HG02588 (cell line): ENCODE results near the gene PRKCH.

Experiments used
- ATAC-seq: cut with Tn5 transposase; IDR thresholded peaks from one replicate; pipeline ENCODE4 v1.9.1; 2021; ENCODE audit warnings: mild to moderate bottlenecking, moderate library complexity; ENCODE audit not compliant: unreplicated experiment

PRKCH gene

DNA sequence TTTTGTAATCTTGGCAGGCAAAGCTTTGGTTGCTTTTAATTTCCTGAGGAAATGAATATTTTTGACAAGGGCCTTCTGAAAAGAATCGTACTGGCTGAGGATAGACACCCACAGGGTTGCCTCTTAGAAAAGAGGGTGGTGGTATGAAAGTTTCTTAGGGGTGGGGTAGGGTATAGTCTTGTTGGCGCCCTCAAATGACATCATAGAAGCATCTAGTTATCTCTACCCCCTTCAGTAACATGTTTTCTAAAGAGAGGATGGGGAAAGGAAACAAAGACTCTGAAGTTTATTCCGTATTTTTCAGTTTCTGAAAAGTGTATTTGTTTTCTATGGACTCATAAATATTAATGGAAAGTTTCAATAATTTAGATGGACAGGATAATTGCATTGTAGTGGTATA is 13.7 kb downstream of the PRKCH start:
- ATAC-seq: no peak

DNA sequence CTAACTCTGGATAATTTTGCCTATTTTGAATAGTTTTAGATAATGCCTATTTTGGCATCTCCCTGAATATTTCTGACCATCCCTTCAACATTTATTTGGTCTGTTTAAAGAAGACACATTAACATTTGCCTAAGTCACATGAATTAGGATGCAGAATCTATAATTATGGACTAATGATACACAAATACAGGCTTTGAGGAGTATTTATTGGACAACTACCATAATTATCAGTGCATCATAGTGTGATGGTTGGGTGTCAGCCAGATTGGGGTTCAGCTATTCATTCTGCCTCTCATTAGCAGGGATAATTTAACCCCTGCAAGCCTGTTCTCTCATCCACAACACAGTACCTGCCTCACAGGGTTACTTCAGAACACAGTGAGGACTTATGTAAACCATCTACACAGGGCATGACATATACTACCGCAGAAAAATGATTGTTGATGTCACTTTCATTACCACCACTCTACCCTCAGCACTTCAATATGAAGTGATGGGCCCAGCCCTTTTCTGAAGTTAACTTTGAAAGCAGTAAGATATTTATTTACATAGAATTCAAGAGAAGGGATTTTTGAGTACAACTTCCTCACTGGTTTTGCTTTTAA is 14.4 kb downstream of the PRKCH start:
- no peak for ATAC-seq

DNA sequence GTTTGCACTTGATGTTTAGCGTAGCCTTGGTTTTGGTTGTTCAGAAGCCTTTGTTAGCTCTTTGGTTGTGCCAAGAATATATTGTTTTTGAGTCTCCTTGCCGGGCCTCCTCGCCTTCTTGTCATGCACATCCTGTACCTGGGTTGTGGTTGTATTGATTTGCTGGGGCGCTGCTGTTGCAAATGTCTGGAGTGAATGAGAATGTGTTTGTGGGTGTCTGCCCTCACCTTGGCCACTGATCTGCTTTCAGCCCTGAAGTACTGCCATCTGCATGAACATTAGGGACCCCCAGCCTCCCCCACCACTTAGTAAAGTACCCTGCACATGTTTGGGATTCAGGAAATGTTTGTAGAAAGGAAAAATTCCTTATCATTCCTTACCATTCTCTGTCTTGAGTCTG is 16.5 kb downstream of the PRKCH start:
- no peak for ATAC-seq

DNA sequence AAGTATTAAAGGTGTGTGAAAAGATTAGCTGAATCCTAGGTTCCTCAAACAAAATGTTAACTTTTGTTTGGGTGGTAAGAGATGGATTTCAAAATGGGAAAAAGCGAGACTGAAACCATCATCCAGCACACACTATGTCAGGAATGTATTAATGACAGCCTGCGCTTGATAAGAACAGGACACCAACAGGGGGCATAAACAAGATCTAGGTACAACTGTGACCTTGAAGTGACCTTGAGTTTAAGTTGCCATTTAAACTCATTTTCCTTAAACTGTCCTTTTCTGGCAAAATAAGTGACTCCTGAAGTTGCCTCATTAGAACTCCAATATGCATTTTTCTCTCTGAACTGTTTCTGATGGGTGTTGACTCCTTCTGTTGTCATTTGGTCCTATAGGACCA is 17.1 kb downstream of the PRKCH start:
- no peak for ATAC-seq

DNA sequence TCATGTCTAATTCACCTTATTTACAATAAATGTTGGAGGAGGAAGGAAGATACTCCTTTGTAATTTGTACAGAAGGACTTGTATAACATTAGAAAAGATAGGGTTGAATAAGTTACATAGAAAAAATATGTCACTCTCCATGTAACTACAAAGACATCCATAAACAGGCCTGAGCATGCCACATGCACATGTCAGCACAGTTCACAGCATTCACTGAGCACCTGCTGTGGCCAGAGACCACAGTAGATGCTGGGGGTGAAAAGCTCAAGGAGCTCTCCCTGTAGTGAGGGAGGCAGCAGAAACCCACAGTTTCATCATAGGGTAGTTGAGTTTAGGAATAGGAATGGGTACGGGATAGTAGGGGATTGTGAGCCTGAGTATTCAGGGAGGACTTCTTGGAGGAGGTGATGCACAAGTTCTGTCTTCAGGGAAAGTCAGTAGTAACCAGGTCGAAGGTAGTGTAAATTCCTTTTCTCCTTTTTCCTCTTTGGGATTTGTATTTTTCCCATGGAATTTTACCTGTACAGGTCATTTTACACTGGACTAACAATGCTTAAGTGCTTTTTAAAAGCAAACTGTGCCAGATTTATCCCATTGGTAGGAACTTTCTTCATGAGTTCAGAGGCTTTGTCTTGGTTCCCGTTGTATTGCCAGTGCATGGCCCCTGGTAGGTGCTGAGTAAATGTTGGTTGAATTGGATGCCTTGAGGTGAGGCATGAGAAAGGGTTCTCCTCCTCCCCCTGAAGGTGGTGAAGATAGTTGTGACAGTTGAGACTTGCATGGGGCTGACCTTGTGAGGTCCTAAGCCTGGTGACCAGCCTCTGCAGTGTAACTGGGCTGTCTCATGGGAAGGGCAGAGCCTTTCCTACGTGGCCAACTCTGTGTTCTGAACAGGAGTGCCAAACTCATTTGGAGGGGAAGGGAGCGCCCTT is 20.2 kb downstream of the PRKCH start:
- no peak for ATAC-seq

DNA sequence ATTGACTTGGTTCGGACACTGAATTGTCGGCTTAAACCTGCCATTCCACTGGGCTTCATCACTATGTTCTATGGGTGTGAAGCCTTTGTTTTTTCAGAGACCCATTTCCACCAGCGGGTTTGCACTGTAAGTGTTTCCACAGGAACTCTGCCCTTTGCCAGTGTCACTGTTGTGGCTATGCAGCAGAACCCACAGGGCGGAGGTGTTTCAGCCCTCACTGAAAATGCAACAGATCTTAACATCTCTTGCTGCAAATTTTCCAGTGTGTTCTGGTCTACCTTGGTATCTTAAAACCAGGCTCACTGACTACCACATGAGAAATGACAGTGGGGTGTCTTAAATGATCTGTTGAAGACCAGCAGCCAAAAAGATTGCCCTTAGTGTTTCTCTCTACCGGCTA is 21.1 kb downstream of the PRKCH start:
- ATAC-seq: no peak

DNA sequence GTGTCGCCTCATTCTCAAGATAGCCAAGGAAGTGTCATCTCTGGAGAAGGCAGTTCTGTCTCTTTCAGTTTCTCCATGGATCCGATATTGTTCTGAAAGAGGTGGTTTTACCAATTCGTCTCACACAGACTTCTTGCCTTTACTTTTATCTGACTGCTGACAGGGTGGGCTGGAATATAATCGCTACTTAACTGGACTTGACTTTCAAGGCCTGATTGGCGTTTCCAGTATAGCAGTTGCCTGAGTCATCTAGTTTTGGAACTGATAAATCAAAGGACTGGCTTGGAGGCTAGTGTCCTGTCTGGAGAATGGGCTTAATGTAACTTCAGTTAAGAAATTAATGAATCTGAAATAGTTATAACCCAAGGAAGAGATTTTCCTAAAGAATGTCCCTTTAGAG is 21.6 kb downstream of the PRKCH start:
- no peak for ATAC-seq

DNA sequence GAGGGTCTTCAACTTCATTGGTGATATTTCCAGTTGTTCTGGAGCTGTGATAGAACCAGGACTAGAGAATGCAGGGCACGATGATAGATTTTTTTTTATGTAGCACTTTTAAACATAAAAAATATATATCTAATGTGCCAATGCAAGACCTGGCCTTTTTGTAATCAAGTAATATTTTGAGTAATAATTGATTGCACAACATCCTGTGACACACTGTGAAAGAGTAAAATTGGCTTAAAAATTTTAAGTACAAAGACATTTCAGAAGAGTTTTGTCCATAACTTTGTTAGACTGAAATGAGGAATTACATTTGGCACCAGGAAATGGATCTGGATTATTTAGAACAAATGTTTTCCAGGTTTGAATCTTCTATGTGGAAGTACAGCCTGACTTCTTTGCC is 22.1 kb downstream of the PRKCH start:
- ATAC-seq: no peak

DNA sequence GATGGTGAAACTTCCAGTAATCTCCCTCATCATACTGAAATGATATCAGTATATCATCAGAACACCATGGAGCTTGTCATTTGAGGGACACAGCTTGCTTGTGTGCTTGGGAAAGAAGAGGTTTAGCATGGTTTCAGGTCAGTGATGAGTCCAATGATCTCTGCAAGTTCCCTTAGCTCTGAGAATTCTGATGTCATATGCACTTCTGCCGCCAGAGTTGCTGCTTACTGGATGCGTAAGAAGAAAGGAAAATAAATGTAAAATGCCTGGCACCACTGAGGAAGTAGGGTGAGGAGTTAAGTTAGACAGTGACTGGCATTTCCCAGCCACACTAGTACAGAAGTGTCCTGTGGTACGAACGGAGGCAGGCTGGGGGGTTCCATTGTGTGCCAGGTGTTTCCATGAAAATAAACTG is 22.6 kb downstream of the PRKCH start:
- no peak for ATAC-seq

DNA sequence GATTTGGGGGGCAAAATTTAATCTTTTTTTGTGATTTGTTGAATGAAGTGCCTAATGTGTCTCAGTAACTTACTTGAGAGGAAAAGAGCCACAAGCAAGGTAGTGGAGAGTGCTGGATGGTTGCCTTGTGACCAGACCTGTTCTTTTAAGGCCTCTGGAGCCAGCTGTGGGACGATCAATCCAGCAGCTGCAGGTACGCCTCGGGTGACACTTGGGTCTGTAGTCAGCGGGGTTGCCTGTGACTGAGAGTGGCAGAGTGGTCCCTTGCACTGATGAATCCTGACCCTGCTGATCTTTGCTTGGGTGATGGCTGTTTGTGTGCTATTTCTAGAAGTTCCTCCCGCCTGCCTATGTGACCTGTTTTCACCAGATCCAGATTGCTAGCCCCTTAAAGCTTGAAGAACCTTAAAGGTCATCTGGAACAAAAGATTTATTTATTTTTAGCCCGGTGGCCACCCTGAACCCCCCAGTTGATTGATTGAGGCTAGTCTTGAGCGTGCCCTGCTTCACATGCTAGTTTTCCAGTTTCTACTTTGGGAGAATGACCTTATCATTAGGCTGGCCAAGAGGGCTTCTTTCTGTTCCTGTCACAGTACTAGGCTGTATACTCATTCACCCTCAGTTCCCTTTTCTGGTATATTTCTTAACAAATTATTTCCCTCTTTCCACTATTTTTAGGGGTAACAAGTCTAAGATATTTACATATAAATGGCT is 23.2 kb downstream of the PRKCH start:
- ATAC-seq: no peak

DNA sequence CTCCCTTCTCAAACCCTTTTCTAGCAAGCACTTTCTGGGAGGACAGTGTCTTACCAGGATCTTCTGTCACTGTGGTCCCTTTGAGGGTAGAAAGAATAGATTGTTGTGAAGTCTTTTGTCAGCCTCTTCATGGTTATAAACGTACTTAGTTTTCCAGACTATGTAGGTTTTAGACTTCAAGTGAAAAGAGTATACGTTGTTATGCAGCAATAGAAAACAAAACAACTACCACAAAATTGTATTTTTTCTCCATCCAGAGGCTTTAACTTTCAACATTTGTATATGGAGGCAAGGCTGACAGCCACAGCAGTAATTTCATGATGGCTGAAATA is 23.7 kb downstream of the PRKCH start:
- ATAC-seq: no peak

DNA sequence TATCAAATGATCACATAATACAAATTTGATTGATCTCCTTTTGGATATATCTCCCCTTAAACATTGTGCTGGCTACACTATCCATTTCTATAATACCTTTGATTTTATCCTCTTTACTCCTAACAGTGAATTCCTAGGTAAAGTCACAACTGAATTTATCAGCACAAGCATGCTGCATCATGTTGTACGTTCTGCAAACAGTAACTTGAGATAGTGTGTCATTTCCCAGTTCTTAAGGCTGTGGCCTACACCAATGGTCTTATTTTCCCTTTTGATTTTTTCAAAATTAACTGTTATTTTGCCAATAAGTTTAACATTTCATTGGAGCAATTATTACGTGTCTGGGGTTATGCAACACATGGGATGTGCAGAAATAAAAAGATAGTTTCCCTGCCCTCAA is 24.8 kb downstream of the PRKCH start:
- no peak for ATAC-seq

DNA sequence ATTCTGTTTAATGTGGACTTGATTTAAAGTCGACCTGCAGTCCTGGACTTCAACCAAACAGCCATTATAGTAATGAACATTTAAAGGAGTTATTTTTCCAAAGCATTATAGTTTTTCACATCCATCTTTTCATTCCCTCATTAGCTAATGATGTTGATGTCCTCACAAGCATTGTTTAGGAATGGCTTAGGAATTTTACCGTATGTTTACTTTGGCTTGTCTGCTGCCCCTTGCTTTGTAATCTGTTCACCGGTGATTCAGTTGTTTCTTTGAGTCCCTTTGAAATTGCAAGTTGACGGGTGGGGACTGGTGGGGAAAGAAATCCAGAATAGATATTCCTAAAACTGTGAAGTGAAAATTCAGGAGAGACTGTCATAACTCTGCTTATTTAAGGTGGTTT is 25.4 kb downstream of the PRKCH start:
- ATAC-seq: no peak

DNA sequence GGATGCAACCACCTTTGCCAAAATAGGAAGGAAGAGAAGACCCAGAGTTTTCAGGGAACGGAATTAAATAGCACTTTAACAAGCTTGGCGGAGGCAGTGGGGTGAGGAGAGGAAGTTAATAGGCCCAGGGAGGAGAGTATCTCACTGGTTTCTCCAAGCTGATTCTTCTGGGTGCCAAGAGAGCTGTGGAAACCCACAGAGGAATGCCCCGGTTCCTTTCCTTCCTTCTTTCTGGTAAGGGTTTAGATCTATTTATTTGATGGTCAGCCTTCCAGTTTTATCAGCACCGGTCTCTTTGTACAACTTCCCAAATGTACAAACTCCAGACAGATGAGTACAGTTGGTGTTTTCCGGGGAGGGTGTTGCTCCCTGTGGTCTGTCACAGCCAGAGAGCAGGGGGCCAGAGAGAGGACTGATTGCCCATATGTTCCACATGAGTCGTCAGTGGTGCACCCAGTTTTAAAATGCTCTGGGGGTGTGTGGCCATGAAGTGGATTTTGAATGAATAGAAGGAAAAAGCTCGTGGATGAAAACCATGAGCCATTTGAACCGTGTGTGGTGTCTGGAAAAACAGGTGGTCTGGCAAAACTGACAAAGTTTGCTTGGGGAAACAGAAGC is 26.6 kb downstream of the PRKCH start:
- no peak for ATAC-seq

DNA sequence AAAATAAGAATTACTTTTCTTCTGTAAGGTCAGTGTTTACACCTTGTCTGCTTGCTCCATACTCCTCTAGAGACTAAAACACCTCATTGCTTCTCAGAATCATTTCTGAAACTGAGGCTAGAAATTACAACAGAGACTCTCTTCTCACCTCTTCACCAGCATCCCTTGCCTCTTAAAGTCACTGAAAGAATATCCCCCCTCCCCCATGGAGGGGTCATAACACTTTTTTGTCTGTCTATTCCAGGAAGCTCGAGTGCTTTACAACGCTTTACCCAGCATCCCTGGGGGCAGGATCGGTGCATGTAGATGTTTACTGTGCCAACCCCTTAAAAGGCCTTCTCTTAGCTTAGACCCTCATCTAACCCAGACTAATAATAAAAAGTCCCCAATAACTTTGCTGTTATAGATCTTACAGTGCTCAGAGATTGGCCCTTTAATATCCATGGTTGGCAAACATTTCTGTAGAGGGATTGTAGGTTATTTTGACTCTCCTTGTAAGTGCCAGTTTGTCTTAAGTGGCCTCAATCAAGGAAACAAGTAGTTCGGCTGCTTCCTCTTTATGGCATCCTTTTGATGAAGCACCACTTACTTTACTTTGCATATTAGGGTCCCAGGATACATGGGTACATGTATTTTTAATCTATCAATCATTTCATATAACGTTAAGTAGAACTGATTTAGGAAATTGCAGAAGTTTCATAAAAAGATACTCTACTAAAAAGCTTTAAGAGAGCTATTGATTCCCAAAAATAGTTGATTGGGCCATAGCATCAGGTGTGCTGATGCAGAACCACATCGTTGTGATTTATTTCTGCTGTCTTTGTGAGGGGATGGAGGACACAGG is 29.3 kb downstream of the PRKCH start:
- no peak for ATAC-seq

DNA sequence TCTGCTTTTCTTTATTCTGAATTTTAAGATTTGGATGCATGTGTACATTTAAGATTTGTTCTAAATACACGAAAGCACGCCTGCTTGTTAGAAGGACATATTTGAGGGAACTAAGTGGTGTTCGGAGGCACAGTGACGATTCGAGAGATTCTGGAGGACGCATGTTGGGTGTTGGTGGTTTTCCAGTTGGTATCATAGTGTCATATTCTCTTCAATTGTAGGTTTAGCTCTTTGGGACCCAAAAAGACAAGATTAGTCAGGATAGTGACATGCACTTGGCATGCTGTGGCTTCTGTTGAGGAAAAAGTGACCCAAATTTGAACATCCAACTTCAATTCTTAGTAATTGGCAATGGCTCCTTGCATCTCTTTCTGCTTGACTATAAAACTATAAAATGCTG is 30.1 kb downstream of the PRKCH start:
- no peak for ATAC-seq

DNA sequence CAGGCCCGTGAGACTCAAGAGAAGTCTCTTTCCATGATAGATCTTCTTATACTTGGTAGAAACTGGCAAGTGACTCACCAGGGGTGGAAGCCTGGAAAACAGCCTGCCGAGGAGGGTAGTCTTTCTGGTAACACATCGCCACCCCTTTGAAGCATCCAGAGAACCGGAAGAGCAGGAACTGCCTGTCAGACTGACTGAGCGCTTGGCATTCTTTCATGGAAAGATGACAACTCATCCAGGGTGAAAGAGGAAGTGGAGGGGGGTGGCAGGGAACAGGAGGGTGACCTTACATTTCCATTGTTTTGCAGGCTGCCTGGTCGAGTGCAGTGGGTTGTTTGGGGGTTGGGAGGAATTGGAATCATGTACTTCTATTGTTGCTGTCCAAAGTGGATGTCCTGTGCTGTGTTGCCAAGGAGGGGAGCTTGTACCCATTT is 34.5 kb downstream of the PRKCH start:
- no peak for ATAC-seq

DNA sequence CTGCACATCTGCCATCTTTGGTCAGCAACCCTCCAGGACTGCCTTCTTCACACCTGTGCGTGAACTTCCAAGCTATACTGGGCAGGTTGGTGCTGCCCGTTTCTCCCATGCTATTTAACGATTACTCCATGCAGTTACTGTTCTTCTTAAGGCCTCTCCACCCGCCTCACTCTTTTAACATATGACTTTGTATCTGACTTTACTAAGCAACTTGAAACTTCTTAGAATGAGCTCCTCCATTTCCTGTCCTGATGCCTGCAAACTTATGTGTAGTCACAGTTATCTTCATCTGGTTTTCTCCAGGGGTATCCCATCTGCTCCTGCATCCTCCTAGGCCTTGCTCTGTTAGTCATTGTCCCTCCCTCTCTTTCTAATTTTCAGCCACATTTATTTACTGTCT is 35.7 kb downstream of the PRKCH start:
- no peak for ATAC-seq

DNA sequence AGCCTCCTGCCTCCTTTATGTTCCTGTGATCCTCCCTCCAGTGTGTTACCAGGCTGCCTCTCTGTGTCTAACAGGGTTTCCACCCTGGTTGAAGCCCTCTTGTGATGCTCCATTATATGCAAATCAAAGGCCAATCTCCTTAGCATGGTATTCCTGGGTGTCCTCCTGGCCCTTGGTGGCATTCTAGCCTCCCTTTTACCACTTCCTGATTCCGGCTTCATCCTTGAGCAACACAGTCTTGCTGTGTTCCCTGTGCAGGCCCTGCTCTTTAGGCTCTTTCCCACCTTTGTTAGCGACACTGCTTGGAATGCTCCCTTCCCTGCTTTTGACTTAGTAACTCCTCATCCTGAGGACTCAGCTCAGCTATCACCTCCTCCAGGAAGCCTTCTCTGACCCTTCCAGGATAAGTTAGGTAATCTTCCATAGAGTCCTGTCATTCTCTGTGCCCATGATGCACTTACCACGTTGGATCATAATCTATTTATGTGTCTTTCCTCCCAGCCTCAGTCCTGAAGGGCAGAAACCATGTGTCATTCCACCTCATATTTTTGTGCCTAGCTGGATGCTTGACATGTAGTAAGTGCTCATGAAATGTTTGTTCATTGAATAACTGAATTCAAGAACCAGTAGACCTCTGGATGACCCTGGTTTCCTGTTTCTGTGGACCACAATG is 37.3 kb downstream of the PRKCH start:
- ATAC-seq: no peak
